ENCODE results near the gene SARNP. TPM values are rescaled to one million over a fixed set of nuclear protein-coding genes. Genes with fewer than 3 reads are reported as not detected.
"Not testable (repeated sequence)": the region's sequence is repeated elsewhere in the genome, so short reads cannot be mapped to it uniquely, and the experiment has no call there.

Gene SARNP
- total RNA-seq, 1 experiment from 2014 or later = 137 TPM

DNA sequence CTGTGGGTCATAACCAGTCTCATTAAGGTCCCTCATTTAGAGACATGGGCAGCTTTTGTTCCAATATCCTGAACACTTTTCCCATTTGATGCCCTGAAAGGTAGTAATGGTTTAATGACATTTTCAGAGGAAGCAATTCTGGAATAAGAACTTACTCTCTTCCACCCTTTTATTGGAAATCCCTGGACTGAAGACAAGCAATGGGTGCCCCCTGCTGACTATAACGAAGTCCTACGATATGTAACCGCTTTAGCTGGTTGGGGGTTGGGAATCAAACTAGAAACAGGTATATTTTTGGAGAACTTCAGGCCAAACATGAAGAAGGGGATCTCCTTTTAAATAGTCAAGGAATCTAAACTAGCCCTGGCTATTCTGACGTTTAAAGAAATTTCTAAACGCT lies 20.5 kb downstream of the SARNP start:
- DNase-seq (ENCODE audit: low read depth) = peak; percentile 25

DNA sequence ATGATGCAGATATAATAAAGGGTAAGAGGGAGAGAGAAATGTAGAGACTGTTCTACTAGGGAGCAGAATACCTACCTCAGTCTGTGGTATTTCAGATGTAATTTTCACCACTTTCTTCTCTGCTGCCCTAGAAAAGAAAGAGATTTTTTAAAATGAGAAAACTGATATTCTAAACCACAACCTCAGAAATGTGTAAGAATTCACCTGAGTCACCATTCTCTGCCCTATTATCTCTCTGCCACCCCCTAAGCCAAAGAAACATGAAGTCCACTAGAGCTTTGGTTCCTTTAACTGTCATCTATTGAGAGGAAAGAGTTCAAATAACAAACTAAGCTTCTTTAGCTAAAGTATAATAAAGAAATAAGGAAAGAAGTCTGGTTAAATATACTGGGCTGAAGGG lies 21.6 kb downstream of the SARNP start:
- no peak for DNase-seq (ENCODE audit: low read depth)

DNA sequence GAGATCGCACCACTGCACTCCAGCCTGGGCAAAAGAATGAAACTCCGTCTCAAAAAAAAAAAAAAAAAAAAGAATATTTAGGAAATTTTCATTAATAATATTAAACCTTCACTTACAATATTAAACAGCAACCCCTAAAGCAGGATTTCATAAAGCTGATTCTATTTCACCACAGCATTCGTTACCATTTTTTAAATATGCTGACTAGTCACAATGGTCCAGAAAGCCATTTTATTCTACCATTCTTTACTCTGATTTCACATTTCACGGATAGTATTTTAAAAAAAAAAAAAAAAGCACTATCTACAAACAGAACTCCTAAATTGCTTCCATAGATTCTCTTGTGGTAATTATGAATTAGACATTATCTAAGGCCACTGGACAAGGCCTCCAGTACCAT lies 27.6 kb downstream of the SARNP start:
- DNase-seq (ENCODE audit: low read depth) = no peak

DNA sequence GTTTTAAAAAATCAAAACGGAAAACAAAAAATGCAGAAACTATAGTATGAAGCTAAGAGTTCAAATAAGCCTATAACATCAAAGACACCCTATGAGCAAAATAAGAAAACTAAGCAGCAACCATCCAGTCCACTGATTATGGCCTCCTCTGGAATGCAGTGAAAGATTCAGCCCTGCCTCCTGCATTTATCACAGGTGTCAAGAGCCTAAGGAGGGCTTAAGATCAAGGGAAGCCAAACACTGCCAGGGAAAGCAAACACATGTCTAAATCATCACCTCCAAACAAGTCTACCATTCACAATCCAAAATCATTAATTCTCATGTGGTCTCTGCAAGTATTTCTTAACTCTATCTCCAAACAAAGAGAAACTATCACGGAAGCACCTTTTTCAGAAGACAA lies 28.4 kb downstream of the SARNP start:
- DNase-seq (ENCODE audit: low read depth) = no peak

DNA sequence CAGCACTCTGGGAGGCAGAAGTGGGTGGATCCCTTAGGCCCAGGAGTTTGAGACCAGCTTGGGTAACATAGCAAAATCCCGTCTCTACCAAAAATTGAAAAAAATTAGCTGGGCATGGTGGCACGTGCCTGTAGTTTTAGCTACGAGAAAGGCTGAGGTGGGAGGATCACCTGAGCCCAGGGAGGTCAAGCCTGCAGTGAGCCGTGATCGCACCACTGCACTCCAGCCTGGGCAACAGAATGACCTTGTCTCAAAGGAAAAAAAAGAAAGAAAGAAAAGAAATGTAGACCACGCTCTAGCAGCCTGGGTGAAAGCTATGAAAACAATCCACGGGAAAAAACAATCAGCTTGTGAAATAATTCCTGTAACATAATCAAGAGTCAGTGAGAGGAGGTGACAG lies 29.0 kb downstream of the SARNP start:
- no peak for DNase-seq (ENCODE audit: low read depth)

DNA sequence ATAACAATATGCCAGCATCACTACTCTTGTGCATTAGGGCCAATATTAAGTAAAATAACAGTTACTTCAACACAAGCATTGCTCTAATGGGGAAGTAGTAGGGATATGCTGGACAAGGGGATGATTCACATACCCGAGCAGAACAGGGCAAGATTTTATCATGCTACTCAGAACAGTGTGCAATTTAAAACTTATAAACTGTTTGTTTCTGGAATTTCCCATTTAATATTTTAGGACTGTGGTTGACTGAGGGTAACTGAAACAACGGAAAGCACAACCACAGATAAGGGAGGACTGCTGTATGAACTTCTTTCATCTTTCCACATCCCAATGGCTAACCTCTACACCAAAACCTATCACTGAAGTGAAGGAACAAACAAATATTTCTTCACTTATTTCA lies 36.8 kb downstream of the SARNP start:
- DNase-seq (ENCODE audit: low read depth) = no peak

DNA sequence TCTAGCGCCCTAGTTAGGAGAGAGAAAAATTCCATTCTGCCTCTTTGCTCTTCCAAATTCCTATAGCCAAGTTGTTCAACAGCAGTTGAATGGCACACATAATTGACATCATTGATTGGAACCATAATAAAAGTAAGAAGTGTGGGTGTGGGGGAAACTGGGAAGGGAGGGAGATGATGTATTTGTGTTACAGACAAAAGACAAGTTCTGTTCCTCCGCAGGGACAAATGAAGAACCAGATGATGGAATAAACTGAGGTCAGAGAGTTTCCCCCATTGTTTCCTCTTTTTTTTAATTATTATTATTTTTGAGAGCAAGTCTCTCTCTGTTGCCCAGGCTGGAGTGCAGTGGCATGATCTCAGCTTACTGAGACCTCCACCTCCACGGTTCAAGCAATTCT lies 39.7 kb downstream of the SARNP start:
- DNase-seq (ENCODE audit: low read depth) = no peak

DNA sequence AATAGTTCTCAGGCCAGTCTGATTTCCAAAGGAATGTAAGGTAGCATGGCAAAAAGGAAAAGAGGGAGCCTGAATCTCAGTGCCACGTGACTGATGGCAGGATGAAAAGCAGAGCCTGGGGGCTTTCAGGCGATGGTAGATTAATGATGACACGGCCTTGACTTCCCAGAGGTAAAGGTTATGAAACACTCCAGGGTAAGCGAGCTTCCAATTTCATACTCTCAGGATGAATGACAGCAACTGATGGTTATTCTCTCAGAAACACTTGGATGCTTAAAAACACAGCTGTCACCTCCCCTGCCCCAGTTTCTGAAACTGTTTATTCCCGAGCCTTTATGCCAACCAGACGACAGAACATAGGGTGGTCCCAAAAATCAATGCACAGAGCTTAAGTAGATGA lies 45.8 kb downstream of the SARNP start:
- no peak for DNase-seq (ENCODE audit: low read depth)

DNA sequence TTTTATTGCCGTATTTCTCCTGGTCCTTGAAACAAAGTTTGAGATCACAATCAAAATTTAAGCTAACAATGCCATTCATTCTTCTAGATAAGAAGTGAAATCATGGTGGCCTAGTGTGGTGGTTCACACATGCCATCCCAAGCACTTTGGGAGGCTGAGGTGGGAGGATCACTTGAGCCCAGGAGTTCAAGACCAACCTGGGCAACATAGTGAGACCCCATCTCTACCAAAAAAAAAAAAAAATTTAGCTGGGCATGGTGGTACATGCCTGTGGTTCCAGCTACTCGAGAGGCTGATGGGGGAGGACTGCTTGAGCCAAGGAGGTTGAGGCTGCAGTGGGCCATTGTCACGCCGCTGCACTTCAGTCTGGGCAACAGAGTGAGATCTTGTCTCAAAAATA lies 50.4 kb downstream of the SARNP start:
- DNase-seq (ENCODE audit: low read depth) = no peak

DNA sequence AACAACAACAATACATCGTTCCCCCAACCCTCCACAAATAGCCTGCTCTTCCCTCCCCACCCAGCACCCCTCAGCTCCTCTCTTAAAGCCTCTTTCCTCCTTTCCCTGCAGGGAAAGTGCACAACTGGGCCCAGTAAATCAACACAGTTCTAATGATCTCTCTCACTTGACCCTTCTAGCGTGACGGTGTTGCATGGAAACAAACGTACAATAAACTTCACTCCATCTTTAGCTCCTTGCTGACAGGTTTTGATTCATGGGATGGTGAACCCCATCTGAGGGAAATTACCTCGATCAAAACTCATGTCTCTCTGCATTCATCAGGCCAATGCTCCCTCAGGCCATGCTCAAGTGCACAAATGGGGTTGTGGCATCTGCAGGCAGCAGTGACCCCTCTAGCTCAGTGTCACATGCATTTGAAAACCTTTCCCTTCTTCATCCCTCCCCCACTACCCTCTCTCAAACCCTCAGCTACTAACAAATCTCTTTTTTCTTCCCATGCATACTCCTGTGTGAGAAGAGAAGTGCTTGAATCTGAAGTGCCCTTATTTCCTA lies 51.7 kb downstream of the SARNP start:
- DNase-seq (ENCODE audit: low read depth) = no peak

DNA sequence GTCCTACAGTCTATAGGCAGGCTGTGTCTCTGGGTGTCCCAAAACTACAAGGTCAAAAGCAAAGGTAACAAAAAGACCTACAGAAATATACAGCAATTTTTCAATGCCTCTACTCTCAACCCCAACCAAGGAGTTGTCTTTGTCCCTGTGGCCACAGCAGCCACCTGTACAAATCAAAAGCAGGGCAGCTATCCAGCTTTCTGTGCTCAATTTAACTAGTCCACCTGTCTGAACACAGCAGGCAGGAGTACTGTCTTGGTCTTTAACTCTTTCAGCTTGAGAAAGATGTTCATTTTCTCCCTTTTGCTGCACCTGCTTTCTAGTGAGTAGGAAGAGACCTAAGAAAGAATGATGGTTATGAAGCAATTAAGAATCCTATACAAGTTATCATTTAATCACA lies 54.9 kb downstream of the SARNP start:
- DNase-seq (ENCODE audit: low read depth) = no peak

DNA sequence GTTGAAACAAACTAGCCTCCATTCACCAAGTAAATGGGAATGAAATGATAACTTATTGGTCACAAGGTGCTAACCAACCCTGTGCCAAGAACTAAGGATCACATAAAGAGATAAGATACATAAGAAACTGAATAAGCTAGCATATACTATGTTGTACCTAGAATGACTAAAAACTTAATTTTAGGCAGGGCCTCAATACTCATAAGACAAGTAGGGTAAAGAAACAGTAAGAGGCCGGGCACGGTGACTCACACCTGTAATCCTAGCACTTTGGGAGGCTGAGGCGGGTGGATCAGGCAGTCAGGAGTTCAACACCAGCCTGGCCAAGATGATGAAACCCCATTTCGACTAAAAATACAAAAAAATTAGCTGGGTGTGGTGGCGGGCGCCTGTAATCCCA lies 56.9 kb downstream of the SARNP start:
- DNase-seq (ENCODE audit: low read depth) = no peak

DNA sequence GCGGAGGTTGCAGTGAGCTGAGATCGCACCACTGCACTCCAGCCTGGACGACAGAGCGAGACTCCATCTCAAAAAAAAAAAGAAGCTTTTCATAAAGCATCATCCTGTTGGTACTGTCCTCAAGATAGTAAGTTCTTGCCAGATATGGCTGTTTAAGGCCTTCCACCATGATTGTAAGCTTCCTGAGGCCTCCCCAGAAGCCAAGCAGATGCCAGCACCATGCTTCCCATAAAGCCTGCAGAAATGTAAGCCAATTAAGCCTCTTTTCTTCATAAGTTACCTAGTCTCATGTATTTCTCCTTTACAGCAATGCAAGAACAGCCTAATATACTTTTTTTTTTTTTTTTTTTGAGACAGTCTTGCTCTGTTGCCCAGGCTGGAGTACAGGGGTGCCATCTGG lies 58.9 kb downstream of the SARNP start:
- not testable (repeated sequence) for DNase-seq (ENCODE audit: low read depth)

DNA sequence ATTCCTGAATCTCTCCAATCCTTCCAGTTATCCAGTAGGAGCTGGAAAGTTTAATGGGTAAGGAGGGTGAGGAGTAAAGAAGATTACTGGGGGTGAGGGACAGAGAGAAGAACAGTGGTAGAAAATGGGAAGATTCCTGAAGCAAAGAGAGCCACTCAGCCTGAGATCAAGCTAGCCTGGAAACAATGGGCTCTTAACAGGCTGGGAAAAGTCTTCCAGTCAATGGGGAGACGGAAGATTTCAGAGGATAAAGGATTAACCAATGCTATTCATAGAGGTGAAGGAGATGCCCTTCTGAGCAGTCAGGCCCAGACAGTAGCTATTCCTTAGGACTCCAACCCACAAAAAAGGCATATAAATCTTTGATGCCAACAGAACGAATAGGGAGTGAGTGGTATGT lies 59.8 kb downstream of the SARNP start:
- no peak for DNase-seq (ENCODE audit: low read depth)

DNA sequence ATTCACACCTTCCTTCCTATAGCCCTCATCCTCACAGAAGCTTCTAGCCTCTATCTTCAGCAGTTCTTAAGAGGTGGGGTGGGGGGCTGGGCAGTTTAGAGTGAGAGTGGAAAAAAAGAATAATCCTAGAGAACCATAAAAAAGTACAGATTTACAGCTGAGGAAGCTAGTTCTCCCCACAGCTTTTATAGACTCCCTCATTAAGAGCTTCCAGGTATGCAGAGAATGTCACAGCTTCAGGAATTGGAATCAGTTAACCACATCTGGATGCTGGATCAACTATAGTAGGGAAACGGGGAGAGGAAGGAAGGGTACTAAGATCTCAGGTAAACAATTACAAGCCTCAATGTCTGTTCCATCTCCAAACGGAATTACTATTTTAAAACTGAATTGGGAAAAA lies 62.3 kb downstream of the SARNP start:
- no peak for DNase-seq (ENCODE audit: low read depth)

DNA sequence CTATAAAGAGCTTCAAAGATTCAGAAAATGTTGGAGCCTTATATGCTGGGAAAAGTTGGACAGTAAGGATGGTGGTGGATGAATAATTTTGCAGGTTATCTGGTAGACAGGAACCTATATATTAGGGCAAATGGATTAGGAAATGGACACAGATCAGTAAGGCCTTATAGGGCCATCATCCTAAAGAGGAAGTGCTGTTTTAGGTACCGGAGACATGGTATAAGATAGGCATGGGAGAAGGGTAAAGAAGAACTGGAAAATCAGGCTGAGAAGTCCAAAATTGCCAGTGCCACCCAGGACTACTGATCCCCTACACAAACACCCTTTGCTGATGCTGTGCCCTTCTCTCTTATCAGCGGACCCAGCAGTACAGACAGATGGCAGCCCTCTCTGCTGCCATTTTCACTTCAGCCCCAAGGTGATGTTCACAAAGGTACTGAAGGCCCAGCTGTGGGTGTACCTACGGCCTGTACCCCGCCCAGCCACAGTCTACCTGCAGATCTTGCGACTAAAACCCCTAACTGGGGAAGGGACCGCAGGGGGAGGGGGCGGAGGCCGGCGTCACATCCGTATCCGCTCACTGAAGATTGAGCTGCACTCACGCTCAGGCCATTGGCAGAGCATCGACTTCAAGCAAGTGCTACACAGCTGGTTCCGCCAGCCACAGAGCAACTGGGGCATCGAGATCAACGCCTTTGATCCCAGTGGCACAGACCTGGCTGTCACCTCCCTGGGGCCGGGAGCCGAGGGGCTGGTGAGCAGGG lies 69.1 kb downstream of the SARNP start:
- DNase-seq (ENCODE audit: low read depth) = no peak

DNA sequence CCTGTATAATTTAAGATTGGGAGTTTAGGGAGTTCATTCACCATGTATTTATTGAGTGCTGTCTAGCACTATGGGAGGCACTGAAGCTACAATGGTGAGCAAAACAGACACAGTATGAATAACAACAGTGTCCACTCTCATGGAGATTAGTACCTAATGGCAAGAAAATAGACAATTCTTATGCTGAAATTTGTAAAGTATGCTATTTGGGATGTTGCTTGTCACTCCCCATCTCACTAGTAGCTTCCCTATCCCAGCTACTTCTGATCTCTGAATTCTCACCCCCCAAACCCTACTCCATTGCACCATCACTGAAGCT lies 70.7 kb downstream of the SARNP start:
- DNase-seq (ENCODE audit: low read depth) = no peak

DNA sequence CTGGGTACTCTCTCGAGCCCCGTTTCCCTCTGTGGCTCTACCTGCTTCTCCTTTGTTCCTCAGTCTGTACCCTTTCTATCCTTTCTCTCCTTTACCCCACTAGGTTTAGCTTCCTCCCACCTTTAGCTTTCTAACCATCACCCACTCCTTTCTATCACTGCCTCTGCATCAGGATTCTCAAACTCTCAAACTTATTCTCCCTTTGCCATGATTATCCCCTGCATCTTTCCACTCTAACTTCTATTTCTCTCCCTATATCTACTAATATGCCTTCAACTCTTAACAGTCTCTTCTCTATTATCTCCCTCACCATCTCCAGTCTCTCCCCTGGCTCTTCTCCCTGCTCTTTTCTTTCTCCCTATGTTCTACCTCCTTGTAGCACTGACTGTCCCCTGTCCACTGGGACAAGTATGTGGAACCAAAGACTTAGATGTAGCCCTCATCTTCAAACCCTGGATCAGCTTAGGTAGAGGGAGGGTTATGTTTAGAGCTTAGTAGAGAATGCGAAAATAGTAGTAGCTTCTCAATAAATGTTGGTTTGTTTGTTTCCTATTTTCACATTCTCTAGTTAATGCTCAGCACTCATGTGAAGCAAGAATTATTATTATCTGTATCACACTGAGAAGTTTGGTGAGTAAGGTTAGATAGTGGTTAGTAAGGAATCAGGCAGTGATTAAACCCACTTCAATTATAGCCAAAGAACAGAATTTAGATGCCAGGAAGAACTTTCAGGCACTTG lies 71.2 kb downstream of the SARNP start:
- DNase-seq (ENCODE audit: low read depth) = no peak

DNA sequence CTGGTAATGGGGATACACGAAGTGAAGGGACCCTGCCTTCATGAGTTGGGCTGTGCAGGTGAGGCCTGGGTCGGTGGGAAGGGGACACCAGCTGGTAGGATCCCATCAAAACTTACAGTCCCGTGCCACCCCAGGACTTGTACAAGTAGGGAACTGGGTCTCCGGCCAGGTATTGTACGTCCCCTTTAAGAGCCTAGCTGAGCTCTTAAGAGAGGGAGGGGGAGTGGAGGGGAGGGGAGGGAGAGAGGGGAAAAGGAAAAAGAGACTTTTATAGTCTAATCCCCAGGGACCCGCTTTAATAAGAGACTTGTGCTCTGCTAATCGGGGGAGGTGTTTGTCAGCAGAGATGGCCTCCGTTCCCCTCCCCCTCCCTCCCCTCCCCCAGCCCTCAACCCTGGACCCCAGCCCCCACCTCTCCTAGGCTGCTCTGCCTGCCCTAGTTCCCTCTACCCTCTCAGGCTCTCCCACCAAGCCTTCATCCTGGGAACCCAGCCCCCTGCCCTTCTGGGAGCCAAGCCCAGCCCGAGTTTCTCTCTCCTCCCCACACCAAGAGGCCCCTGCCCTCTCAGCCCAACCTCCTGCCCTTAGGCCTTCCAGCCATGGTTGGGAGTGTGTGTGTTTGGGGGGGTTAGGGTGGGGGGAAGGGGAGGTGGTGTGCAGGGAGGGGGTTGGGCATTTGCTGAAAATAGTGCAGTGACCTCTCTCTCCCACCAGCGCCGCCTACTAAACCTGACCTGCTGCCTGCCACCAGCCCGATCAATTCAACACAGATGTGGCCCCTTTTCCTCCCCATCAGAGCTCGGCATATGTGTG lies 72.0 kb downstream of the SARNP start:
- DNase-seq (ENCODE audit: low read depth) = no peak

DNA sequence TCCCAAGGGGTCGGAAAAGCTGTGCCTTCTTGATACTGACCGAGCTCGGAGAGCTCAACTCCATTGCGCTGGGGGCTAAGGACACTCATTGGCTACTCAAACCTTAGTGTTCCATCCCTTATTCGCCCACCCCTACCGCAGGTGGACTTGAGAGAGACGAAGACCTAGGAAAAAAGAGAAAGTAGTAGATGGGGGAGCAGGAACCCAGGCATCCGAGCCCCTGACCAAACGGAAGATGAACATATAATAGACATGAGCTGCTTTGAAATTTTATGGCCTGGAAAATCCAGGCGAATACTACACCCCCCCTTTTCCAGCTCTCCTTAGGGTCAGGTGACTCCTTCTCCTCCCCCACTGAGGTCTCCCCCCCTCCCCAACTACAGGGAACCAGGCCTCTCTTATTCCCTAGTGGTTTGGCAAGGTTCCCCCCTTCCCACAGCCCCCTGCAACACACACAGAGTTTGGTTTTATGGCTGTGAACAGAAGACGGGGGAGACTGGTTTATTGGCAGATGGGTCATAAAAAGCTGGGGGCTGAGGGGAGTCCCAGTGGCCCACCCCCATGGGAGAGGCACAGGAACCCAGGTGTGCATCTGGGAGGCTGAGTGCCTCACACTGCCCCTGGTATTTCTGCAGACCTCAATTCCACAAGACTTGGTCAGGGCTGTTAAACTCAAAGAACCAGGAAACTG lies 73.0 kb downstream of the SARNP start:
- DNase-seq (ENCODE audit: low read depth) = no peak

DNA sequence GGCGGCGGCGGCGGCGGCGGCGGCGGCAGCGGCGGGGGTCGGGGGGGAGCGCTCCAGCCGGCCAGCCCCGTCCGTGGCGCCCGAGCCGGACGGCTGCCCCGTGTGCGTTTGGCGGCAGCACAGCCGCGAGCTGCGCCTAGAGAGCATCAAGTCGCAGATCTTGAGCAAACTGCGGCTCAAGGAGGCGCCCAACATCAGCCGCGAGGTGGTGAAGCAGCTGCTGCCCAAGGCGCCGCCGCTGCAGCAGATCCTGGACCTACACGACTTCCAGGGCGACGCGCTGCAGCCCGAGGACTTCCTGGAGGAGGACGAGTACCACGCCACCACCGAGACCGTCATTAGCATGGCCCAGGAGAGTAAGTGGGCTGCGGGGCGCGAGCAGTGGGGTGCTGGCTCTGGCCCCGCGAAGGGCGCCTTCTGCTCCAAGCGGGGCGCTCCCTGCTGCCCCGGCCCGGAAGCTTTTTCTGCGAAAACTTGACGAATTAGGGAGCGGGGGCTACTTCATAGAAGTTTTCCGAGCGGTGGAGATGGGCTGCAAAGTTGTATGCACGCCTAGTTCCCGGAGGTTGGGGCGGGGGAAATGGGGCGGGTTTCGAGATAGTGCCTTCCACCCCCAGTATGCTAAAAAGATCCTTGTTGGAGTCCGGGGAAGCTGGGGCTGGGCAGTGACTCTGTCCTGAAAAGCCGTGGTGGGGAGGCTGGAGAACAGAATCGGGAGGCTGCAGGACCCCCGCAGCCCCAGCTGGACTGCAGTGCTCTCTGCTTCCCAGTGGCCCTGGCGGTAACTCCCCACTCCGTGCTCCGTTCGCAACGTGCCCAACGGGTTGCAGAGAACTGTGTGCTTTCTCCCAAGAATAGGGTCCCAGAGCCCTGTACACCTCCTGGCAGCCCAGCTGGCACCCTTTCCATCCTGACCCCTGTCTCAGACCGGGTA lies 73.9 kb downstream of the SARNP start:
- DNase-seq (ENCODE audit: low read depth) = peak; percentile 62
